VCaP (cell line): Measurements from ENCODE around the gene FBXW7.
"Not testable (repeated sequence)": the region's sequence is repeated elsewhere in the genome, so short reads cannot be mapped to it uniquely, and the experiment has no call there.

Source experiments
- H3K27ac ChIP-seq: fragments of 450-650 bp; 2 replicates; pipeline ENCODE4 v1.5.1; 2017
- CTCF ChIP-seq: fragments of 450-650 bp; conservative IDR thresholded peaks from 2 replicates; pipeline ENCODE4 v1.5.1; 2017; ENCODE audit warnings: mild to moderate bottlenecking, moderate library complexity

The FBXW7 gene

GRCh38 chr4:152564336-152564735 lies 28.4 kb upstream of the FBXW7 start:
- H3K27ac ChIP-seq, result peak overlapping the region; percentile 61; the same call in 1 of the 2 replicates
- TF ChIP-seq CTCF, result no peak

- no peak for TF ChIP-seq CTCF
- peak overlapping the region; percentile 16; the same call in 1 of the 2 replicates for H3K27ac ChIP-seq
Measured at GRCh38 chr4:152563209-152563608, 27.3 kb upstream of the FBXW7 start.

- H3K27ac ChIP-seq, result no peak overlapping the region
- no peak for TF ChIP-seq CTCF
Measured at GRCh38 chr4:152559641-152560040, 23.7 kb upstream of the FBXW7 start.

- peak overlapping the region; percentile 13; the same call in 1 of the 2 replicates for H3K27ac ChIP-seq
- no peak for TF ChIP-seq CTCF
Measured at GRCh38 chr4:152558396-152558795, 22.5 kb upstream of the FBXW7 start.

- no peak overlapping the region for H3K27ac ChIP-seq
- TF ChIP-seq CTCF, result no peak
Measured at GRCh38 chr4:152556834-152557233, 20.9 kb upstream of the FBXW7 start.

GRCh38 chr4:152556283-152556682 lies 20.4 kb upstream of the FBXW7 start:
- H3K27ac ChIP-seq, result no peak overlapping the region
- TF ChIP-seq CTCF, result no peak

- H3K27ac ChIP-seq, result no peak overlapping the region
Measured at GRCh38 chr4:152554742-152555141, 18.9 kb upstream of the FBXW7 start.

GRCh38 chr4:152550687-152551086 lies 14.8 kb upstream of the FBXW7 start:
- H3K27ac ChIP-seq, result not testable (repeated sequence)

More at GRCh38 chr4:152554742-152555141, 18.9 kb upstream of the FBXW7 start:
- TF ChIP-seq CTCF, result no peak
